KMS-11 (cell line): Measurements from ENCODE around the gene CLECL1.

Experiments used
- H2AFZ ChIP-seq: fragments of 200-600 bp; sonication (generic); 2 replicates; pipeline ENCODE4 v1.6.1; 2016; ENCODE audit warnings: antibody characterized with exemption, mixed run types, low read depth
- H3K27ac ChIP-seq: fragments of 200-600 bp; sonication (generic); 2 replicates; pipeline ENCODE4 v1.6.1; 2016; ENCODE audit warnings: mild to moderate bottlenecking, mixed run types
- H3K27me3 ChIP-seq: fragments of 200-600 bp; sonication (generic); 2 replicates; pipeline ENCODE4 v1.6.1; 2017; ENCODE audit warnings: mild to moderate bottlenecking, low read depth, mixed run types, moderate library complexity; ENCODE audit not compliant: insufficient read depth
- H3K36me3 ChIP-seq: fragments of 200-600 bp; sonication (generic); 2 replicates; pipeline ENCODE4 v1.6.1; 2017; ENCODE audit warnings: mild to moderate bottlenecking, mixed run types; ENCODE audit not compliant: insufficient read depth
- H3K4me1 ChIP-seq: fragments of 200-600 bp; sonication (generic); 2 replicates; pipeline ENCODE4 v1.6.1; 2016; ENCODE audit warnings: mild to moderate bottlenecking, low read depth, mixed run types; ENCODE audit not compliant: poor library complexity, severe bottlenecking
- H3K4me2 ChIP-seq: fragments of 200-600 bp; sonication (generic); 2 replicates; pipeline ENCODE4 v1.7.0; 2016; ENCODE audit warnings: mild to moderate bottlenecking, mixed run types
- H3K4me3 ChIP-seq: fragments of 200-600 bp; sonication (generic); IDR thresholded peaks from 2 replicates; pipeline ENCODE4 v1.6.1; 2017; ENCODE audit warnings: low read depth, low read length, mixed read lengths; ENCODE audit not compliant: insufficient read depth
- H3K79me2 ChIP-seq: fragments of 200-600 bp; sonication (generic); 2 replicates; pipeline ENCODE4 v1.6.1; 2016; ENCODE audit warnings: low read depth, mixed run types; ENCODE audit not compliant: insufficient read depth
- H3K9ac ChIP-seq: fragments of 200-600 bp; sonication (generic); 2 replicates; pipeline ENCODE4 v1.6.1; 2016; ENCODE audit warnings: mild to moderate bottlenecking, mixed run types
- H4K20me1 ChIP-seq: fragments of 200-600 bp; sonication (generic); 2 replicates; pipeline ENCODE4 v1.6.1; 2016; ENCODE audit warnings: mild to moderate bottlenecking, mixed run types; ENCODE audit not compliant: insufficient read depth
- CTCF ChIP-seq: fragments of 200-600 bp; sonication (generic); conservative IDR thresholded peaks from 2 replicates; pipeline ENCODE4 v1.6.1; 2017; ENCODE audit warnings: low read depth, mild to moderate bottlenecking, antibody characterized with exemption, low read length, moderate library complexity, mixed read lengths

Gene CLECL1

GRCh38 chr12:9725213-9725870 is 7.6 kb downstream of the CLECL1 start:
- Histone ChIP-seq H3K36me3 (no peaks in the 10 kb centered on the region), H3K4me2 (no peak overlapping the region), H4K20me1 (no peaks in the 10 kb centered on the region), H3K27me3 (no peaks in the 10 kb centered on the region), H3K4me3 (no peak overlapping the region), H3K79me2 (no peaks in the 10 kb centered on the region), H3K27ac (no peak overlapping the region), H3K9ac (no peak overlapping the region), H3K4me1 (peaks cover 49% of the 10 kb centered on the region), H2AFZ (no peak overlapping the region)
- TF ChIP-seq CTCF = no peak

GRCh38 chr12:9724023-9724422 is 8.9 kb downstream of the CLECL1 start:
- Histone ChIP-seq H3K4me2 (no peak overlapping the region), H4K20me1 (no peaks in the 10 kb centered on the region), H2AFZ (no peak overlapping the region), H3K27me3 (no peaks in the 10 kb centered on the region), H3K79me2 (no peaks in the 10 kb centered on the region), H3K36me3 (no peaks in the 10 kb centered on the region), H3K9ac (no peak overlapping the region), H3K4me1 (peaks cover 60% of the 10 kb centered on the region), H3K27ac (peak overlapping the region; percentile 82; the same call in 1 of the 2 replicates), H3K4me3 (no peak overlapping the region)
- TF ChIP-seq CTCF = no peak

GRCh38 chr12:9721394-9722092 is 11.4 kb downstream of the CLECL1 start:
- Histone ChIP-seq H3K36me3 (no peaks in the 10 kb centered on the region), H4K20me1 (no peaks in the 10 kb centered on the region), H3K4me3 (no peak overlapping the region), H3K4me2 (peak overlapping the region; percentile 87), H3K9ac (peak overlapping the region; percentile 46), H2AFZ (peak overlapping the region; percentile 41), H3K79me2 (no peaks in the 10 kb centered on the region), H3K27me3 (no peaks in the 10 kb centered on the region), H3K27ac (peak overlapping the region; percentile 82), H3K4me1 (peaks cover 84% of the 10 kb centered on the region)
- no peak for TF ChIP-seq CTCF

GRCh38 chr12:9719790-9720189 is 13.1 kb downstream of the CLECL1 start:
- Histone ChIP-seq H3K4me2 (peak overlapping the region; percentile 14; the same call in 1 of the 2 replicates), H4K20me1 (no peaks in the 10 kb centered on the region), H3K27ac (peak overlapping the region; percentile 20; the same call in 1 of the 2 replicates), H2AFZ (no peak overlapping the region; the same call in 1 of the 2 replicates), H3K79me2 (no peaks in the 10 kb centered on the region), H3K9ac (no peak overlapping the region), H3K27me3 (no peaks in the 10 kb centered on the region), H3K4me1 (peaks cover 92% of the 10 kb centered on the region), H3K4me3 (no peak overlapping the region), H3K36me3 (no peaks in the 10 kb centered on the region)
- no peak for TF ChIP-seq CTCF
